IMR-90 (cell line): ENCODE data around the gene ELK3. TPM values are rescaled to one million over a fixed set of nuclear protein-coding genes. Genes with fewer than 3 reads are reported as not detected.

Experiments used
- ATAC-seq: fragments of 200-7000 bp; cut with Tn5 transposase; 2 replicates; pipeline ENCODE4 v1.9.1; 2020; ENCODE audit warnings: low read depth, mild to moderate bottlenecking, moderate library complexity
- BruUV-seq: library from RNA; stranded (reverse); fragments of 400-500 nt; replicated peaks from 2 replicates; lab custom pipeline; 2021; lab: Mats Ljungman, UMichigan
- CTCF ChIA-PET: fragments of 300-600 bp; formaldehyde crosslinking; extraction: SDS; loops from one replicate; lab custom pipeline; 2021; ENCODE audit warnings: antibody characterized with exemption; lab: Yijun Ruan, JAX
- POLR2A ChIA-PET: fragments of 300-600 bp; sonication (Branson Sonifier 250); formaldehyde crosslinking; loops from one replicate; lab custom pipeline; 2022; ENCODE audit warnings: antibody characterized with exemption; ENCODE audit not compliant: unreplicated experiment; lab: Charles Lee
- DNase-seq: peaks from one replicate; pipeline ENCODE4 v3.0.0; 2013
- H2AFZ ChIP-seq: replicated peaks from 2 replicates; pipeline ENCODE3; 2013; ENCODE audit warnings: low read length, mild to moderate bottlenecking; ENCODE audit not compliant: poor library complexity
- H2AK5ac ChIP-seq: 2 replicates; pipeline ENCODE4 v1.6.1; 2013; ENCODE audit warnings: low read depth, low read length, inconsistent platforms
- H2AK9ac ChIP-seq: replicated peaks from 2 replicates; pipeline ENCODE3; 2013; ENCODE audit warnings: mild to moderate bottlenecking, low read depth, low read length, moderate library complexity; ENCODE audit not compliant: poor library complexity
- H2BK120ac ChIP-seq: 2 replicates; pipeline ENCODE4 v1.6.1; 2013; ENCODE audit warnings: low read depth, low read length, inconsistent platforms
- H2BK15ac ChIP-seq: 3 replicates; pipeline ENCODE4 v1.6.1; 2013; ENCODE audit warnings: low read depth, low read length, inconsistent platforms
- H2BK20ac ChIP-seq: 2 replicates; pipeline ENCODE4 v1.6.1; 2013; ENCODE audit warnings: low read depth, mild to moderate bottlenecking, inconsistent platforms, low read length, moderate library complexity
- H2BK5ac ChIP-seq: 2 replicates; pipeline ENCODE4 v1.6.1; 2013; ENCODE audit warnings: mild to moderate bottlenecking, low read depth, low read length, inconsistent platforms; ENCODE audit not compliant: poor library complexity, severe bottlenecking
- H3K14ac ChIP-seq: replicated peaks from 2 replicates; pipeline ENCODE4 v1.6.1; 2013; ENCODE audit warnings: low read depth, low read length, inconsistent platforms
- H3K18ac ChIP-seq: 2 replicates; pipeline ENCODE4 v1.6.1; 2013; ENCODE audit warnings: low read depth, low read length, control low read depth
- H3K23ac ChIP-seq: 2 replicates; pipeline ENCODE4 v1.6.1; 2013; ENCODE audit warnings: low read depth, low read length, inconsistent platforms
- H3K27ac ChIP-seq: 2 replicates; pipeline ENCODE4 v1.5.1; 2013; ENCODE audit warnings: mild to moderate bottlenecking, control low read depth, low read length; ENCODE audit not compliant: insufficient read depth
- H3K27me3 ChIP-seq: 2 replicates; pipeline ENCODE4 v1.6.1; 2013; ENCODE audit warnings: low read length; ENCODE audit not compliant: control insufficient read depth, insufficient read depth
- H3K36me3 ChIP-seq: 2 replicates; pipeline ENCODE4 v1.6.1; 2013; ENCODE audit warnings: low read length, mixed read lengths; ENCODE audit not compliant: control insufficient read depth, insufficient read depth
- H3K4ac ChIP-seq: 2 replicates; pipeline ENCODE4 v1.6.1; 2013; ENCODE audit warnings: low read depth, low read length, inconsistent platforms
- H3K4me1 ChIP-seq: 2 replicates; pipeline ENCODE4 v1.6.1; 2013; ENCODE audit warnings: low read length, mixed read lengths; ENCODE audit not compliant: control insufficient read depth, insufficient read depth
- H3K4me2 ChIP-seq: 2 replicates; pipeline ENCODE4 v1.6.1; 2013; ENCODE audit warnings: low read depth, mild to moderate bottlenecking, control low read depth, low read length, moderate library complexity
- H3K4me3 ChIP-seq: 2 replicates; pipeline ENCODE4 v1.5.1; 2013; ENCODE audit warnings: low read depth, mild to moderate bottlenecking, control low read depth, low read length, moderate library complexity; ENCODE audit not compliant: insufficient read depth
- H3K56ac ChIP-seq: 2 replicates; pipeline ENCODE4 v1.6.1; 2013; ENCODE audit warnings: low read length, inconsistent platforms; ENCODE audit not compliant: insufficient read depth; ENCODE audit errors: extremely low read depth
- H3K79me1 ChIP-seq, 2 experiments: 2 replicates each; pipeline ENCODE4 v1.6.1; 2013; ENCODE audit warnings: low read length in 2 of 2, inconsistent platforms in 1 of 2, low read depth in 1 of 2
- H3K9ac ChIP-seq: 2 replicates; pipeline ENCODE4 v1.6.1; 2013; ENCODE audit warnings: low read depth, low read length, control low read depth
- H3K9me1 ChIP-seq: 2 replicates; pipeline ENCODE4 v1.6.1; 2013; ENCODE audit warnings: low read length, inconsistent platforms; ENCODE audit not compliant: insufficient read depth
- H3K9me3 ChIP-seq: 2 replicates; pipeline ENCODE4 v1.6.1; 2013; ENCODE audit warnings: low read length; ENCODE audit not compliant: control insufficient read depth, insufficient read depth
- H4K20me1 ChIP-seq: 2 replicates; pipeline ENCODE4 v1.6.1; 2013; ENCODE audit warnings: low read length, inconsistent platforms; ENCODE audit not compliant: insufficient read depth
- H4K5ac ChIP-seq: 2 replicates; pipeline ENCODE4 v1.6.1; 2013; ENCODE audit warnings: mild to moderate bottlenecking, low read depth, low read length, control low read depth
- H4K8ac ChIP-seq, 2 experiments: 2 replicates each; pipeline ENCODE4 v1.6.1; 2013; ENCODE audit warnings: low read depth in 2 of 2, low read length in 2 of 2, control low read depth in 1 of 2, inconsistent platforms in 1 of 2
- H4K91ac ChIP-seq: 2 replicates; pipeline ENCODE4 v1.6.1; 2013; ENCODE audit warnings: low read depth, low read length, inconsistent platforms; ENCODE audit not compliant: insufficient read depth
- BHLHE40 ChIP-seq: fragments of 150-350 bp; IDR thresholded peaks from 2 replicates; pipeline ENCODE4 v1.6.1; 2016; ENCODE audit warnings: mild to moderate bottlenecking, low read depth, low read length
- CEBPB ChIP-seq: IDR thresholded peaks from 2 replicates; pipeline ENCODE4 v1.6.1; 2012; ENCODE audit warnings: low read depth, low read length, improper control_type of control experiment
- CHD1 ChIP-seq: IDR thresholded peaks from 2 replicates; pipeline ENCODE4 v1.6.1; 2012; ENCODE audit warnings: low read depth, low read length, improper control_type of control experiment
- CTCF ChIP-seq: conservative IDR thresholded peaks from 2 replicates; pipeline ENCODE4 v1.5.1; 2012; ENCODE audit warnings: mild to moderate bottlenecking, low read depth, low read length, improper control_type of control experiment
- FOS ChIP-seq: fragments of 150-350 bp; IDR thresholded peaks from 2 replicates; pipeline ENCODE4 v1.6.1; 2016; ENCODE audit warnings: low read depth, low read length
- MAFK ChIP-seq: IDR thresholded peaks from 2 replicates; pipeline ENCODE4 v1.6.1; 2012; ENCODE audit warnings: low read depth, low read length, improper control_type of control experiment
- MAZ ChIP-seq: IDR thresholded peaks from 2 replicates; pipeline ENCODE4 v1.6.1; 2012; ENCODE audit warnings: low read depth, mild to moderate bottlenecking, low read length, improper control_type of control experiment, moderate library complexity, borderline replicate concordance
- MXI1 ChIP-seq: IDR thresholded peaks from 2 replicates; pipeline ENCODE4 v1.6.1; 2012; ENCODE audit warnings: low read depth, mild to moderate bottlenecking, low read length, moderate library complexity, borderline replicate concordance
- NFE2L2 ChIP-seq: fragments of 150-350 bp; IDR thresholded peaks from 2 replicates; pipeline ENCODE4 v1.6.1; 2016; ENCODE audit warnings: low read depth, mild to moderate bottlenecking, low read length
- POLR2A ChIP-seq: IDR thresholded peaks from 2 replicates; pipeline ENCODE4 v1.6.1; 2012; ENCODE audit warnings: mild to moderate bottlenecking, low read depth, low read length
- RAD21 ChIP-seq: IDR thresholded peaks from 2 replicates; pipeline ENCODE4 v1.6.1; 2012; ENCODE audit warnings: low read length, improper control_type of control experiment
- RCOR1 ChIP-seq: IDR thresholded peaks from 2 replicates; pipeline ENCODE4 v1.6.1; 2012; ENCODE audit warnings: mild to moderate bottlenecking, low read length, improper control_type of control experiment; ENCODE audit not compliant: insufficient replicate concordance
- RFX5 ChIP-seq: IDR thresholded peaks from 2 replicates; pipeline ENCODE4 v1.8.0; 2012; ENCODE audit warnings: low read depth, mild to moderate bottlenecking, low read length, moderate library complexity
- SMC3 ChIP-seq: fragments of 150-350 bp; IDR thresholded peaks from 2 replicates; pipeline ENCODE4 v1.6.1; 2016; ENCODE audit warnings: low read depth, mild to moderate bottlenecking, antibody characterized with exemption, low read length, moderate library complexity
- WGBS, 2 experiments: methylation state at CpG; one replicate each; pipeline versions ENCODE4 v1.1.5 to v1.1.7; 2013; ENCODE audit warnings: missing lambda C conversion rate in 2 of 2; ENCODE audit not compliant: insufficient read length in 1 of 2; ENCODE audit errors: extremely low coverage in 2 of 2; 5-methylcytosine and 5-hydroxymethylcytosine counted together
- dilution Hi-C: fragments of 300-500 bp; cut with HindIII; formaldehyde crosslinking; loops from one replicate; pipeline ENCODE4 v1.14.3; 2018; ENCODE audit warnings: low sequenced_read_pairs; ENCODE audit not compliant: unreplicated experiment
- in situ Hi-C: fragments of 300-500 bp; cut with MboI; formaldehyde crosslinking; loops from 3 replicates; pipeline ENCODE4 v1.14.3; 2019; ENCODE audit warnings: low sequenced_read_pairs, inconsistent platforms, mixed read lengths
- intact Hi-C: fragments of 100-400 bp; cut with micrococcal nuclease; formaldehyde crosslinking; loops from 2 replicates; pipeline ENCODE4 v1.10.0; 2022
- polyA plus RNA-seq, 3 experiments: library from polyadenylated mRNA; depleted of rRNA; stranded (reverse); fragments of >200 nt; gene quantifications; 2 replicates each; pipeline ENCODE4 v1.2.3, GENCODE V29; 2012; ENCODE audit warnings: low replicate concordance in 1 of 3
- total RNA-seq: library from RNA; depleted of rRNA; stranded (reverse); fragments of >200 nt; gene quantifications from 2 replicates; pipeline ENCODE4 v1.2.3, GENCODE V29; 2012
- TF ChIP-seq, protein P1 (sequence below): fragments of 150-350 bp; IDR thresholded peaks from 2 replicates; pipeline ENCODE4 v1.6.1; 2017; ENCODE audit warnings: mild to moderate bottlenecking, antibody characterized with exemption, low read length, low read depth
- TF ChIP-seq, protein P2 (sequence below): fragments of 150-350 bp; IDR thresholded peaks from 2 replicates; pipeline ENCODE4 v1.6.1; 2016; ENCODE audit warnings: low read depth, mild to moderate bottlenecking, low read length, moderate library complexity, borderline replicate concordance

Gene ELK3
- total and polyA plus RNA-seq, 2 of the 4 experiments (the other 2 are of a cell fraction) = 14.5 to 27.5 TPM

- Histone ChIP-seq H3K18ac (no peak overlapping the region), H2BK15ac (no peak overlapping the region), H4K20me1 (no peaks in the 10 kb centered on the region), H4K8ac (no peak overlapping the region), H3K27ac (no peak overlapping the region), H3K9ac (no peak overlapping the region), H3K9me3 (no peaks in the 10 kb centered on the region), H3K9me1 (no peaks in the 10 kb centered on the region), H3K23ac (no peak overlapping the region), H3K14ac (0 out of 2 replicates have a peak overlapping the region, but pooled peaks have one; percentile 45), H3K4me1 (0 out of 2 replicates have a peak, but pooled peaks cover 2% of the 10 kb centered on the region), H3K36me3 (peaks cover 42% of the 10 kb centered on the region), H3K27me3 (no peaks in the 10 kb centered on the region), H2AK9ac (no peak overlapping the region), H2BK5ac (no peak overlapping the region), H4K91ac (no peak overlapping the region), H4K5ac (no peak overlapping the region), H3K4me3 (no peak overlapping the region), H3K4ac (no peak overlapping the region), H2BK120ac (no peak overlapping the region), H3K79me1 (peaks cover 5 to 10% of the 10 kb centered on the region in 2 experiments; a peak in 3 of 4 replicates), H2BK20ac (no peak overlapping the region), H2AK5ac (no peak overlapping the region), H2AFZ (no peak overlapping the region), H3K4me2 (no peak overlapping the region), H3K56ac (no peak overlapping the region)
- TF ChIP-seq CTCF (no peak), MAFK (no peak), NFE2L2 (no peak), RFX5 (no peak), RAD21 (no peak), POLR2A (no peak), BHLHE40 (no peak), CEBPB (no peak), FOS (no peak), RCOR1 (no peak), CHD1 (no peak), MAZ (no peak), SMC3 (no peak), MXI1 (no peak)
- TF ChIP-seq, protein P1, sequence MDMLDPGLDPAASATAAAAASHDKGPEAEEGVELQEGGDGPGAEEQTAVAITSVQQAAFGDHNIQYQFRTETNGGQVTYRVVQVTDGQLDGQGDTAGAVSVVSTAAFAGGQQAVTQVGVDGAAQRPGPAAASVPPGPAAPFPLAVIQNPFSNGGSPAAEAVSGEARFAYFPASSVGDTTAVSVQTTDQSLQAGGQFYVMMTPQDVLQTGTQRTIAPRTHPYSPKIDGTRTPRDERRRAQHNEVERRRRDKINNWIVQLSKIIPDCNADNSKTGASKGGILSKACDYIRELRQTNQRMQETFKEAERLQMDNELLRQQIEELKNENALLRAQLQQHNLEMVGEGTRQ = no peak
- TF ChIP-seq, protein P2, sequence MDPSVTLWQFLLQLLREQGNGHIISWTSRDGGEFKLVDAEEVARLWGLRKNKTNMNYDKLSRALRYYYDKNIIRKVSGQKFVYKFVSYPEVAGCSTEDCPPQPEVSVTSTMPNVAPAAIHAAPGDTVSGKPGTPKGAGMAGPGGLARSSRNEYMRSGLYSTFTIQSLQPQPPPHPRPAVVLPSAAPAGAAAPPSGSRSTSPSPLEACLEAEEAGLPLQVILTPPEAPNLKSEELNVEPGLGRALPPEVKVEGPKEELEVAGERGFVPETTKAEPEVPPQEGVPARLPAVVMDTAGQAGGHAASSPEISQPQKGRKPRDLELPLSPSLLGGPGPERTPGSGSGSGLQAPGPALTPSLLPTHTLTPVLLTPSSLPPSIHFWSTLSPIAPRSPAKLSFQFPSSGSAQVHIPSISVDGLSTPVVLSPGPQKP = no peak
- 100% methylated on average over 1 of the region's 6 CpGs; no CpG with 5 or more reads in 1 of the 2 experiments for WGBS, 2 experiments
- POLR2A ChIA-PET = no interaction called here
- DNase-seq (no peak), ATAC-seq (no peak)
- in situ Hi-C loops (no loop called here), intact Hi-C loops (loop anchor here (10.0 kb wide), 1 partner anchor 199 kb away; no protein-coding TSS in a partner anchor), dilution Hi-C loops (no loop called here)
- CTCF ChIA-PET = no interaction called here
- no TSS peak for BruUV-seq
Observed at GRCh38 chr12:96295532-96296160, 101.5 kb downstream of the ELK3 start.
